SK-N-SH treated with all-trans-retinoic acid at 6 μM for 48 hours (cell line): ENCODE results near the gene MGMT.

ENCODE experiments used
- CREB5 ChIP-seq: fragments of 250-450 bp; sonication (Bioruptor Pico); IDR thresholded peaks from 2 replicates; pipeline ENCODE4 v1.5.1; 2020; ENCODE audit warnings: low read depth, mild to moderate bottlenecking, moderate library complexity
- CSDC2 ChIP-seq: fragments of 250-450 bp; sonication (Bioruptor Pico); IDR thresholded peaks from 2 replicates; pipeline ENCODE4 v1.5.0; 2020; ENCODE audit warnings: mild to moderate bottlenecking, moderate library complexity
- OSR1 ChIP-seq: fragments of 250-450 bp; sonication (Bioruptor Pico); IDR thresholded peaks from 2 replicates; pipeline ENCODE4 v1.8.0; 2022; ENCODE audit warnings: moderate library complexity, mild to moderate bottlenecking, inconsistent platforms
- SNAI2 ChIP-seq: fragments of 250-450 bp; sonication (Bioruptor Pico); IDR thresholded peaks from 2 replicates; pipeline ENCODE4 v1.5.0; 2020; ENCODE audit warnings: mild to moderate bottlenecking, moderate library complexity

- no peak for TF ChIP-seq SNAI2
- no peak for TF ChIP-seq CREB5 (CRISPR knock-in tag)
- TF ChIP-seq CSDC2, result no peak
- TF ChIP-seq OSR1 (CRISPR knock-in tag), result no peak
Observed at GRCh38 chr10:129816656-129817045, 349.6 kb downstream of the MGMT start.
